Panc1 (cell line): Measurements from ENCODE around the gene TULP4. TPM values are rescaled to one million over a fixed set of nuclear protein-coding genes. Genes with fewer than 3 reads are reported as not detected.
"Not testable (repeated sequence)": the region's sequence is repeated elsewhere in the genome, so short reads cannot be mapped to it uniquely, and the experiment has no call there.

Experiments used
- ATAC-seq: fragments of 200-7000 bp; cut with Tn5 transposase; 2 replicates; pipeline ENCODE4 v1.9.1; 2020; ENCODE audit warnings: mild to moderate bottlenecking, moderate library complexity
- BruUV-seq: library from RNA; stranded (reverse); fragments of 400-500 nt; replicated peaks from 2 replicates; lab custom pipeline; 2021; lab: Mats Ljungman, UMichigan
- CTCF ChIA-PET: fragments of 300-600 bp; sonication (Branson Sonifier 250); formaldehyde crosslinking; loops from one replicate; lab custom pipeline; 2022; ENCODE audit warnings: antibody characterized with exemption; lab: Charles Lee
- POLR2A ChIA-PET: fragments of 300-600 bp; sonication (Branson Sonifier 250); formaldehyde crosslinking; loops from one replicate; lab custom pipeline; 2022; ENCODE audit warnings: antibody characterized with exemption; lab: Charles Lee
- DNase-seq: peaks from one replicate; pipeline ENCODE4 v3.0.0-alpha.2; 2010; ENCODE audit warnings: low read depth, low spot score
- H3K27ac ChIP-seq: 2 replicates; pipeline ENCODE4 v1.5.1; 2011; ENCODE audit warnings: mild to moderate bottlenecking, low read length, inconsistent platforms
- H3K27me3 ChIP-seq: fragments of 200-500 bp; sonication (Bioruptor generic); 2 replicates; pipeline ENCODE4 v1.6.0; 2014; ENCODE audit warnings: low read length, inconsistent platforms; ENCODE audit not compliant: control insufficient read depth, insufficient read depth
- H3K36me3 ChIP-seq: fragments of 200-500 bp; sonication (Bioruptor generic); 2 replicates; pipeline ENCODE4 v1.5.1; 2014; ENCODE audit warnings: inconsistent platforms, mild to moderate bottlenecking, low read length, moderate library complexity; ENCODE audit not compliant: control insufficient read depth, insufficient read depth
- H3K4me1 ChIP-seq: 2 replicates; pipeline ENCODE4 v1.5.1; 2011; ENCODE audit warnings: inconsistent platforms, mild to moderate bottlenecking, low read length, moderate library complexity; ENCODE audit not compliant: control insufficient read depth, insufficient read depth
- H3K4me3 ChIP-seq, 2 experiments: 2 replicates each; pipeline ENCODE4 v1.5.1; 2011 to 2012; ENCODE audit warnings: low read depth in 2 of 2, low read length in 2 of 2, mild to moderate bottlenecking in 2 of 2, inconsistent platforms in 1 of 2, moderate library complexity in 1 of 2
- H3K9me3 ChIP-seq: fragments of 200-500 bp; sonication (Bioruptor generic); 2 replicates; pipeline ENCODE4 v1.5.1; 2014; ENCODE audit warnings: low read depth, mild to moderate bottlenecking, inconsistent platforms, low read length, moderate library complexity; ENCODE audit not compliant: control insufficient read depth, insufficient read depth
- in situ Hi-C: cut with HindIII; loops from 2 replicates; pipeline ENCODE4 v1.10.0; 2016; ENCODE audit warnings: low sequenced_read_pairs, low pct_unique_long_range_greater_than_20kb
- intact Hi-C: fragments of 100-400 bp; cut with micrococcal nuclease; formaldehyde crosslinking; loops from one replicate; pipeline ENCODE4 v1.10.0; 2022; ENCODE audit not compliant: unreplicated experiment
- total RNA-seq: library from RNA; stranded (reverse); gene quantifications from one replicate; pipeline ENCODE4 v1.2.1, GENCODE V29; 2021; ENCODE audit not compliant: unreplicated experiment
- TF ChIP-seq, protein P1 (sequence below), 2 experiments: IDR thresholded peaks; 2 replicates each; pipeline ENCODE4 v1.6.1; 2011 to 2012; ENCODE audit warnings: low read depth in 2 of 2, control low read depth in 1 of 2, low read length in 1 of 2, mild to moderate bottlenecking in 1 of 2, moderate library complexity in 1 of 2; ENCODE audit not compliant: insufficient read depth in 1 of 2

The TULP4 gene
- total RNA-seq, 1 experiment from 2014 or later, result 105 TPM

DNA sequence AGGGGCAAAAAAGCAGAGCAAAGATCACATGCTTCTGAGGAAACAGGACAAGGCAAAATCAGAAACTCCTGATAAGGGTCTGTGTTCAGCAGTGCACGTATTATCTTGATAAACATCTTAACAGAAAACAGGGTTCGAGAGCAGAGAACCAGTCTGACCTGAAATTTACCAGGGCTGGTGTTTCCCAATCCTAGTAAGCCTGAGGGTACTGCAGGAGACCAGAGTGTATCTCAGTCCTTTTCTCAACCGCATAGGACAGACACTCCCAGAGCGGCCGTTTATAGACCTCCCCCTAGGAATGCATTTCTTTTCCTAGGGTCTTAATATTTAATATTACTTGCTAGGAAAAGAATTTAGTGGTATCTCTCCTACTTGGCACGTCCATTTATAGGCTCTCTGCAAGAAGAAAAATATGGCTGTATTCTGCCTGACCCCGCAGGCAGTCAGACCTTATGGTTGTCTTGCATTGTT is 15.4 kb upstream of the TULP4 start:
- ATAC-seq, H3K36me3 ChIP-seq, H3K27ac ChIP-seq, H3K27me3 ChIP-seq, BruUV-seq, intact Hi-C loops, H3K4me3 ChIP-seq, DNase-seq, in situ Hi-C loops, POLR2A ChIA-PET, H3K4me1 ChIP-seq, CTCF ChIA-PET: not testable (repeated sequence)
- H3K9me3 ChIP-seq, result peaks cover 15% of the 10 kb centered on the region

DNA sequence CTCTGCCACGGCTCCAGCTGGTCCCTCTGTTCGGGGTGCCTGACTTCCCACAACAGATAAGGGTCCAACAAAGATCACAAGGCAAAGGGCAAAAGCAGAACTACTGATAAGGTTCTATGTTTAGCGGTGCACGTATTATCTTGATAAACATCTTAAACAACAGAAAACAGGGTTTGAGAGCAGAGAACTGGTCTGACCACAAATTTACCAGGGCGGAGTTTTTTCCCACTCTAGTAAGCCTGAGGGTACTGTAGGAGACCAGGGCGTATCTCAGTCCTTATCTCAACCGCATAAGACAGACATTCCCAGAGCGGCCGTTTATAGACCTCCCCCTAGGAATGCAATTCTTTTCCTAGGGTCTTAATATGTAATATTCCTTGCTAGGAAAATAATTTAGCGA is 14.6 kb upstream of the TULP4 start:
- CTCF ChIA-PET, intact Hi-C loops, H3K4me3 ChIP-seq, H3K27ac ChIP-seq, BruUV-seq, in situ Hi-C loops, POLR2A ChIA-PET, H3K27me3 ChIP-seq, H3K4me1 ChIP-seq, DNase-seq, ATAC-seq, H3K36me3 ChIP-seq: not testable (repeated sequence)
- H3K9me3 ChIP-seq, result peaks cover 15% of the 10 kb centered on the region

DNA sequence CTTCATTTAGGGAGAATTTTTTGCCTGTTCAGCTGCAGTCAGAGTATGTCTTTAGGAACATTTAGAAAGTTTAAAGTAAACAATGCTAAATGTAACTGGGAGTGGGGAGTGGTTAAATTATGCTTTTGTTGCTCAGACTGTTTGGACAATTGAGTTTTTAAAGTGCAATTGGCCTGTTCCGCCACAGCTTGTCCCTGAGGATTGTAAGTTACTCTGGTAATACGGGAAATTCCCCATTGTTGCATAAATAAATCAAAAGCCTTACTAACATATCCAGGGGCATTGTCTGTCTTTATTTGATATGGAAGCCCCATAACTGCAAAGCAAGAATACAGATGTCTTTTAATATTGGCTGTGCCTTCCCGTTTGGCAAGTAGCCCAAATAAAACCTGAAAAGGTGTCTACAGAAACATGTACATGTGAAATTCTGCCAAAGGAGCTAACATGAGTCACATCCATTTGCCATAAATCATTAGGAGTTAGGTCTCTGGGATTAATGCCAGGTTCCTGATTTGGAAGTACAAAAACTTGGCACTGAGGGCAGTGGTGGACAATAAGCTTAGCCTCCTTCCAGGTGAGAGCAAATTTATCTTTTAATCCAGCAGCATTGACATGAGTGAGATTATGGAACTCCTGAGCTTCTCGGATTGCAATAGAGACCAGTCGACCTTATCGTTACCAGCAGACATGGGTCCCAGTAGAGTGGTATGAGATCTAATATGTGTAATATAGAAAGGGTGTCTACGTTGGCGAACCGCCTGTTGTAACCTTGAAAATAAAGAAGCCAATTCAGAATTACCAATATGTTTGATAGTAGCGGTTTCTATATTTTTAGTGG is 11.7 kb upstream of the TULP4 start:
- POLR2A ChIA-PET, DNase-seq: not testable (repeated sequence)

DNA sequence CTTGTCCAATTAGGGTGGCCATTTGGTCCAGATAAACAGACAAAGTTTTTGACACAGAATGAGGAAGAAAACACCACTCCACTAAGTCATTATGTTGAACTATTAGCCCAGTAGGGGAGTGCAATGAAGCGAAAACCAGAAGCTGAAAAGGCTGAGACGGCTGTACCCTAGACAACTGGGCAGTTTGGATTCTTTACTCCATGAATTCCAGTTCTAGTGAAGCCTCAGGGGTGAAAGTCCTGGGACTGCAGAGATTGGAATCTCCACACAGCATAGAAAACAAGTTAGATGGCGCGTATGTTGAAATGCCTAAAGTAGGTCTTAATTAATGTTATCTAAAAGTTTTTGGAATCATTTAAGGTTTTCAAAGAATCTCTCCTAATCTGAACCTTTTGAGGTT is 10.7 kb upstream of the TULP4 start:
- H3K36me3 ChIP-seq, BruUV-seq, H3K27me3 ChIP-seq, POLR2A ChIA-PET, intact Hi-C loops, H3K27ac ChIP-seq, DNase-seq, H3K9me3 ChIP-seq, CTCF ChIA-PET, H3K4me1 ChIP-seq, ATAC-seq, H3K4me3 ChIP-seq, in situ Hi-C loops: not testable (repeated sequence)

More for the DNA sequence above, 11.7 kb upstream of the TULP4 start:
- BruUV-seq, ATAC-seq, H3K27ac ChIP-seq, H3K27me3 ChIP-seq, H3K4me3 ChIP-seq, H3K4me1 ChIP-seq, H3K36me3 ChIP-seq, in situ Hi-C loops, CTCF ChIA-PET, intact Hi-C loops: not testable (repeated sequence)
- peaks cover 15% of the 10 kb centered on the region for H3K9me3 ChIP-seq

DNA sequence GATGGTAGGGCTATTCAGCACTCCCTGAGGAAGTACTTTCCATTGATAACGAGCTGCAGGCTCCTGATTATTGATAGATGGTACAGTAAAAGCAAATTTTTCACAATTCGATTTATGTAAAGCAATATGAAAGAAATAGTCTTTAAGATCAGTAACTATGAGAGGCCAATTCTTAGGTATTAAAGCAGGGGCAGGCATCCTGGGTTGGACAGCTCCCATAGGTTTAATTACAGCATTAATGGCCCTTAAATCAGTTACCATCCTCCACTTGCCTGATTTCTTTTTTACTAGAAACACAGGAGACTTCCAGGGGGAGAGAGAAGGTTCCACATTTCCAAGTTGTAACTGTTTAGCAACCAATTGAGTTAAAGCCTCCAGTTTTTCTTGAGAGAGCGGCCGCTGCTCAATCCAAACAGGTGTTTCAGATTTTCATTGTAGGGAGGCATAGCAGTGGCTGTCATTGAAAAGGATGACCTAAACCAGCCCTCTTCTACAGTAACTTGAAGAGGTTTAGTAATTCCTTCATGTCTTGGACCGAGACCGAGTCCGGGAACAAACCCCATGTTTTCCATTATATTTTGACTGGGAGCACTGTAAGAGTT is 10.0 kb upstream of the TULP4 start:
- intact Hi-C loops, H3K27ac ChIP-seq, ATAC-seq, in situ Hi-C loops, H3K4me3 ChIP-seq, H3K4me1 ChIP-seq, CTCF ChIA-PET, BruUV-seq, H3K9me3 ChIP-seq, H3K36me3 ChIP-seq, DNase-seq, POLR2A ChIA-PET, H3K27me3 ChIP-seq: not testable (repeated sequence)
- TF ChIP-seq, protein P1, sequence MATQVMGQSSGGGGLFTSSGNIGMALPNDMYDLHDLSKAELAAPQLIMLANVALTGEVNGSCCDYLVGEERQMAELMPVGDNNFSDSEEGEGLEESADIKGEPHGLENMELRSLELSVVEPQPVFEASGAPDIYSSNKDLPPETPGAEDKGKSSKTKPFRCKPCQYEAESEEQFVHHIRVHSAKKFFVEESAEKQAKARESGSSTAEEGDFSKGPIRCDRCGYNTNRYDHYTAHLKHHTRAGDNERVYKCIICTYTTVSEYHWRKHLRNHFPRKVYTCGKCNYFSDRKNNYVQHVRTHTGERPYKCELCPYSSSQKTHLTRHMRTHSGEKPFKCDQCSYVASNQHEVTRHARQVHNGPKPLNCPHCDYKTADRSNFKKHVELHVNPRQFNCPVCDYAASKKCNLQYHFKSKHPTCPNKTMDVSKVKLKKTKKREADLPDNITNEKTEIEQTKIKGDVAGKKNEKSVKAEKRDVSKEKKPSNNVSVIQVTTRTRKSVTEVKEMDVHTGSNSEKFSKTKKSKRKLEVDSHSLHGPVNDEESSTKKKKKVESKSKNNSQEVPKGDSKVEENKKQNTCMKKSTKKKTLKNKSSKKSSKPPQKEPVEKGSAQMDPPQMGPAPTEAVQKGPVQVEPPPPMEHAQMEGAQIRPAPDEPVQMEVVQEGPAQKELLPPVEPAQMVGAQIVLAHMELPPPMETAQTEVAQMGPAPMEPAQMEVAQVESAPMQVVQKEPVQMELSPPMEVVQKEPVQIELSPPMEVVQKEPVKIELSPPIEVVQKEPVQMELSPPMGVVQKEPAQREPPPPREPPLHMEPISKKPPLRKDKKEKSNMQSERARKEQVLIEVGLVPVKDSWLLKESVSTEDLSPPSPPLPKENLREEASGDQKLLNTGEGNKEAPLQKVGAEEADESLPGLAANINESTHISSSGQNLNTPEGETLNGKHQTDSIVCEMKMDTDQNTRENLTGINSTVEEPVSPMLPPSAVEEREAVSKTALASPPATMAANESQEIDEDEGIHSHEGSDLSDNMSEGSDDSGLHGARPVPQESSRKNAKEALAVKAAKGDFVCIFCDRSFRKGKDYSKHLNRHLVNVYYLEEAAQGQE (IDR thresholded peaks at IDR 0.05; ENCODE audit: insufficient read depth in 1 of 2, low read depth in 2 of 2, low read length in 1 of 2), result peak in 1 of 2 experiments; percentile 25; a peak in 1 of 4 replicates
